ENCODE data around the gene CBLC. TPM values are rescaled to one million over a fixed set of nuclear protein-coding genes. Genes with fewer than 3 reads are reported as not detected.

Gene CBLC
- polyA plus RNA-seq, 1 donor from 2014 or later, result not detected

DNA sequence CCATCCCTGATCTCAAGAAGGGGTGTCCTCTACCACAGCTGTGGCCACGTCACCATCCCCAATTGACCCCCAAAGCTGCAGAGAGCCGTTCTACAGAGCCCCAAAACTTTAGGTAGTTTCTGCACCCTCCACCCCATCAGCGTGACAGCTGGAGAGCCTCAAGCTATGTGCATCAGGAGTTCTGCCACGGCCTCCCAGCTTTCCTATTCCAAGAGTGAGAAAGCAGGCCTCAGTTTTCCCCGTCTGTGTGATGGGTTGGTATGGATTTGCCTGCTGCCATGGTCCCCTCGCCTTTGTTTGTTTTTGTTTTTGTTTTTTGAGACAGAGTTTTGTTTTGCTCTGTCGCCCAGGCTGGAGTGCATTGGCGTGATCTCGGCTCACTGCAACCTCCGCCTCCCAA, 27.7 kb upstream of the CBLC start:
- Histone ChIP-seq H3K9me3 (ENCODE audit: low read length) (no peaks in the 10 kb centered on the region), H2AFZ (ENCODE audit: low read depth, low read length) (no peak overlapping the region), H3K4me3 (ENCODE audit: low read length) (no peak overlapping the region), H3K27me3 (ENCODE audit: insufficient read depth, low read depth, low read length) (peaks cover 86% of the 10 kb centered on the region), H3K9me2 (ENCODE audit: insufficient read depth, low read length) (no peaks in the 10 kb centered on the region), H3K9ac (ENCODE audit: low read length) (no peak overlapping the region), H3K27ac (ENCODE audit: low read length) (no peak overlapping the region), H4K20me1 (ENCODE audit: insufficient read depth) (no peaks in the 10 kb centered on the region), H3F3A (ENCODE audit: insufficient read depth, low read length, poor library complexity, severe bottlenecking) (no peaks in the 10 kb centered on the region), H3K79me2 (replicated peaks; ENCODE audit: insufficient read depth, low read length) (no peaks in the 10 kb centered on the region), H3K36me3 (ENCODE audit: insufficient read depth, low read length) (no peaks in the 10 kb centered on the region), H3K4me2 (ENCODE audit: low read length) (no peak overlapping the region)
- no peak for TF ChIP-seq POLR2AphosphoS5 (IDR thresholded peaks at IDR 0.05)
- TF ChIP-seq, protein P1, sequence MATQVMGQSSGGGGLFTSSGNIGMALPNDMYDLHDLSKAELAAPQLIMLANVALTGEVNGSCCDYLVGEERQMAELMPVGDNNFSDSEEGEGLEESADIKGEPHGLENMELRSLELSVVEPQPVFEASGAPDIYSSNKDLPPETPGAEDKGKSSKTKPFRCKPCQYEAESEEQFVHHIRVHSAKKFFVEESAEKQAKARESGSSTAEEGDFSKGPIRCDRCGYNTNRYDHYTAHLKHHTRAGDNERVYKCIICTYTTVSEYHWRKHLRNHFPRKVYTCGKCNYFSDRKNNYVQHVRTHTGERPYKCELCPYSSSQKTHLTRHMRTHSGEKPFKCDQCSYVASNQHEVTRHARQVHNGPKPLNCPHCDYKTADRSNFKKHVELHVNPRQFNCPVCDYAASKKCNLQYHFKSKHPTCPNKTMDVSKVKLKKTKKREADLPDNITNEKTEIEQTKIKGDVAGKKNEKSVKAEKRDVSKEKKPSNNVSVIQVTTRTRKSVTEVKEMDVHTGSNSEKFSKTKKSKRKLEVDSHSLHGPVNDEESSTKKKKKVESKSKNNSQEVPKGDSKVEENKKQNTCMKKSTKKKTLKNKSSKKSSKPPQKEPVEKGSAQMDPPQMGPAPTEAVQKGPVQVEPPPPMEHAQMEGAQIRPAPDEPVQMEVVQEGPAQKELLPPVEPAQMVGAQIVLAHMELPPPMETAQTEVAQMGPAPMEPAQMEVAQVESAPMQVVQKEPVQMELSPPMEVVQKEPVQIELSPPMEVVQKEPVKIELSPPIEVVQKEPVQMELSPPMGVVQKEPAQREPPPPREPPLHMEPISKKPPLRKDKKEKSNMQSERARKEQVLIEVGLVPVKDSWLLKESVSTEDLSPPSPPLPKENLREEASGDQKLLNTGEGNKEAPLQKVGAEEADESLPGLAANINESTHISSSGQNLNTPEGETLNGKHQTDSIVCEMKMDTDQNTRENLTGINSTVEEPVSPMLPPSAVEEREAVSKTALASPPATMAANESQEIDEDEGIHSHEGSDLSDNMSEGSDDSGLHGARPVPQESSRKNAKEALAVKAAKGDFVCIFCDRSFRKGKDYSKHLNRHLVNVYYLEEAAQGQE (IDR thresholded peaks at IDR 0.05; ENCODE audit: borderline replicate concordance), result no peak
- TF ChIP-seq SMC3 (conservative IDR thresholded peaks at IDR 0.05; ENCODE audit: poor library complexity), result no peak
- no peak for TF ChIP-seq TAF1 (IDR thresholded peaks at IDR 0.05; ENCODE audit: low read depth)
- no peak for TF ChIP-seq MXI1 (conservative IDR thresholded peaks at IDR 0.05; ENCODE audit: poor library complexity, severe bottlenecking)
- no peak for TF ChIP-seq EP300 (conservative IDR thresholded peaks at IDR 0.05; ENCODE audit: poor library complexity, severe bottlenecking)
- TF ChIP-seq EZH2 (IDR thresholded peaks at IDR 0.05; ENCODE audit: borderline replicate concordance, insufficient read depth, low read length, poor library complexity, severe bottlenecking), result no peak

DNA sequence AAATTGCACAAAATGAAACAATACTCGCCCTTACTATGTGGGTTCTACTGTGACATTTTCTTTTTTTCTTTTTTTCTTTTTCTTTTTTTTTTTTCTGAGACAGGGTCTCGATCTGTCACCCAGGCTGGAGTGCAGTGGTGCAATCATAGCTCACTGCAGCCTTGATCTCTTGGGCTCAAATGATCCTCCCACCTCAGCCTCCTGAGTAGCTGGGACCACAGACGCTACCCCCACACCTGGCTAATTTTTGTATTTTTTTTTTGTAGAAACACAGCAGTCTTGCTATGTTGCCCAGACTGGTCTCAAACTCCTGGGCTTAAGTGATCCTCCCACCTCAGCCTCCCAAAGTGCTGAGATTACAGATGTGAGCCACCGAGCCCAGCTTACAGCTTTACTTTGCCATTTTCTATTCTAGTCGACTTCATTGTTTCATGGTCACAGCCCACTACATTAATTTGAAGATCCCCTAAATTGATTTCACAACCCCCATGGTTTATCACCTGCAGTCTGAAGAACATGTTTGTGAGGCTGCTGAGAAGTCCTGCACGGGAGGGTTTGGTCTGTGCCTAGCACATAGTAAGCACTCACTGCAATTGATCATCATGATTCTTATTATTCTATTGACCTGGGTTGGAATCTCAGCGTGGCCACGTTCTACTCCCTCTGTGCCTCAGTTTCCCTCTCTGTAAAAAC, 25.4 kb upstream of the CBLC start:
- Histone ChIP-seq H3K4me3 (ENCODE audit: low read length) (no peak overlapping the region), H3K4me2 (ENCODE audit: low read length) (no peak overlapping the region), H3K27me3 (ENCODE audit: insufficient read depth, low read depth, low read length) (peaks cover 87% of the 10 kb centered on the region)

More for the DNA sequence above, 25.4 kb upstream of the CBLC start:
- Histone ChIP-seq H3K27ac (ENCODE audit: low read length) (no peak overlapping the region), H3K9ac (ENCODE audit: low read length) (no peak overlapping the region), H4K20me1 (ENCODE audit: insufficient read depth) (no peaks in the 10 kb centered on the region), H3K36me3 (ENCODE audit: insufficient read depth, low read length) (no peaks in the 10 kb centered on the region), H3K9me3 (ENCODE audit: low read length) (no peaks in the 10 kb centered on the region), H3K79me2 (replicated peaks; ENCODE audit: insufficient read depth, low read length) (no peaks in the 10 kb centered on the region), H2AFZ (ENCODE audit: low read depth, low read length) (no peak overlapping the region), H3F3A (ENCODE audit: insufficient read depth, low read length, poor library complexity, severe bottlenecking) (no peaks in the 10 kb centered on the region), H3K9me2 (ENCODE audit: insufficient read depth, low read length) (no peaks in the 10 kb centered on the region)
- TF ChIP-seq RAD21 (conservative IDR thresholded peaks at IDR 0.05), result no peak
- TF ChIP-seq EP300 (conservative IDR thresholded peaks at IDR 0.05; ENCODE audit: poor library complexity, severe bottlenecking), result no peak
- TF ChIP-seq MXI1 (conservative IDR thresholded peaks at IDR 0.05; ENCODE audit: poor library complexity, severe bottlenecking), result no peak
- TF ChIP-seq, protein P1 (IDR thresholded peaks at IDR 0.05; ENCODE audit: borderline replicate concordance), result no peak
- TF ChIP-seq SMC3 (conservative IDR thresholded peaks at IDR 0.05; ENCODE audit: poor library complexity), result no peak
- no peak for TF ChIP-seq EZH2 (IDR thresholded peaks at IDR 0.05; ENCODE audit: borderline replicate concordance, insufficient read depth, low read length, poor library complexity, severe bottlenecking)
- no peak for TF ChIP-seq POLR2AphosphoS5 (IDR thresholded peaks at IDR 0.05)
- no peak for TF ChIP-seq CTCF (IDR thresholded peaks at IDR 0.05; ENCODE audit: poor library complexity, severe bottlenecking)
- TF ChIP-seq TAF1 (IDR thresholded peaks at IDR 0.05; ENCODE audit: low read depth), result no peak

Data from neural cell (in vitro differentiated cells).